Large intestine (tissue), 3 donors: ENCODE data around the gene COL5A3. TPM values are rescaled to one million over a fixed set of nuclear protein-coding genes. Genes with fewer than 3 reads are reported as not detected.
"Not testable (repeated sequence)": the region's sequence is repeated elsewhere in the genome, so short reads cannot be mapped to it uniquely, and the experiment has no call there.

Experiments
- DNase-seq, 2 donors: peaks; one replicate each; pipeline versions ENCODE4 v3.0.0 to v3.0.0-alpha.2; 2013
- H3K27ac ChIP-seq: one replicate; pipeline ENCODE4 v1.5.1; 2013; ENCODE audit warnings: low read length
- H3K27me3 ChIP-seq: 2 replicates; pipeline ENCODE4 v1.6.1; 2013; ENCODE audit warnings: low read length; ENCODE audit not compliant: control insufficient read depth, insufficient read depth
- H3K36me3 ChIP-seq: 2 replicates; pipeline ENCODE4 v1.6.1; 2013; ENCODE audit warnings: low read length; ENCODE audit not compliant: control insufficient read depth, insufficient read depth
- H3K4me1 ChIP-seq: one replicate; pipeline ENCODE4 v1.6.1; 2013; ENCODE audit warnings: low read length; ENCODE audit not compliant: control insufficient read depth, insufficient read depth
- H3K4me3 ChIP-seq: one replicate; pipeline ENCODE4 v1.5.1; 2013; ENCODE audit warnings: low read length
- H3K9me3 ChIP-seq: one replicate; pipeline ENCODE4 v1.6.1; 2013; ENCODE audit warnings: mild to moderate bottlenecking, low read depth, low read length, moderate library complexity; ENCODE audit not compliant: control insufficient read depth
- WGBS: methylation state at CpG from one replicate; pipeline ENCODE4 v1.1.5; 2013; ENCODE audit warnings: low lambda C conversion rate; ENCODE audit not compliant: insufficient coverage; 5-methylcytosine and 5-hydroxymethylcytosine counted together
- polyA plus RNA-seq: library from polyadenylated mRNA; unstranded; fragments of 120-200 nt; gene quantifications from one replicate; pipeline ENCODE4 v1.2.1, GENCODE V29; 2013

The COL5A3 gene
- polyA plus RNA-seq, 1 donor = 5.6 TPM

GRCh38 chr19:9958379-9958821 is 51.9 kb downstream of the COL5A3 start:
- H3K4me1 ChIP-seq = no peaks in the 10 kb centered on the region
- H3K27me3 ChIP-seq = no peaks in the 10 kb centered on the region
- no peak overlapping the region for H3K27ac ChIP-seq
- H3K36me3 ChIP-seq = no peaks in the 10 kb centered on the region
- no CpG with 5 or more reads among the region's 1 CpG for WGBS
- no peak overlapping the region for H3K4me3 ChIP-seq
- DNase-seq = no peak
- no peaks in the 10 kb centered on the region for H3K9me3 ChIP-seq

GRCh38 chr19:9956956-9957355 is 53.3 kb downstream of the COL5A3 start:
- H3K4me3 ChIP-seq = no peak overlapping the region
- no peaks in the 10 kb centered on the region for H3K9me3 ChIP-seq
- 83% methylated on average over 1 of the region's 3 CpGs for WGBS
- no peaks in the 10 kb centered on the region for H3K27me3 ChIP-seq
- DNase-seq = no peak
- no peaks in the 10 kb centered on the region for H3K36me3 ChIP-seq
- no peaks in the 10 kb centered on the region for H3K4me1 ChIP-seq
- no peak overlapping the region for H3K27ac ChIP-seq

DNA sequence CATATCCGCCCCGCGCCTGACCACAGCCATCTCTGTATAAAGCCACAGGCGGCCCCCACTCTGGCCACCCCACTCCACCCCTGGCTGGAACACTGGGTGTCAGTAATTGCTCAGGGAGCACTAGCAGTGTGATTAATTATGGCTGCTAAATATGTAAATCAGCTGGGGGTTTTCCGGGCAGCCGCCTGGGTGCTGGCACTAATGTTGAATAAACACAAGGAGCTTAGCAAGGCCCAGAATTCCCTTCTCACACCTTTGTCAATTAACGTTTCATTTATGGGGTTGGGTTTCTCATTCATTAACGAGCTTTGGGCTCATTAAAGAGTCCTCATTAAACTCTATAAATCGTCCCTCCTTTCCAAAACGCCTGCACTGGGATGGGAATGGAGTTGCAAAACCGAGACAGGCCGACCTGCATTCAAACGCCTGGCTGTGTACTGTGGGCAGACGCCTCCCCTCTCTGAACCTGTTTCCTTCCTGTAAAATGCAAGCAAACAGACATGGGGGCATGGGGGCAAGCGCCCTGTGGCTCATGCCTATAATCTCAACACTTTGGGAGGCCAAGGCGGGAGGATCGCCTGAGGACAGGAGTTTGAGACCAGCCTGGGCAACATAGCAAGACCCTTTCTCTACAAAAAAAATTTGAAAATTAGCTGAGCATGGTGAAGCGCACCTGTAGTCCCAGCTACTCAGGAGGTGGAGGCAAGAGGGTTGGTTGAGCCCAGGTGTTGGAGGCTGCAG is 56.3 kb downstream of the COL5A3 start:
- no peaks in the 10 kb centered on the region for H3K4me1 ChIP-seq
- no peaks in the 10 kb centered on the region for H3K36me3 ChIP-seq
- DNase-seq = no peak
- whole genome bisulfite sequencing = no CpG with 5 or more reads among the region's 18 CpGs
- H3K9me3 ChIP-seq = no peaks in the 10 kb centered on the region
- H3K4me3 ChIP-seq = no peak overlapping the region
- no peak overlapping the region for H3K27ac ChIP-seq
- H3K27me3 ChIP-seq = no peaks in the 10 kb centered on the region

- Histone ChIP-seq H3K27ac (no peak overlapping the region), H3K36me3 (no peaks in the 10 kb centered on the region), H3K4me3 (no peak overlapping the region), H3K9me3 (no peaks in the 10 kb centered on the region), H3K27me3 (no peaks in the 10 kb centered on the region), H3K4me1 (no peaks in the 10 kb centered on the region)
- DNase-seq = no peak
- WGBS = no CpG with 5 or more reads among the region's 5 CpGs
Observed at GRCh38 chr19:9952276-9952675, 58.0 kb downstream of the COL5A3 start.

DNA sequence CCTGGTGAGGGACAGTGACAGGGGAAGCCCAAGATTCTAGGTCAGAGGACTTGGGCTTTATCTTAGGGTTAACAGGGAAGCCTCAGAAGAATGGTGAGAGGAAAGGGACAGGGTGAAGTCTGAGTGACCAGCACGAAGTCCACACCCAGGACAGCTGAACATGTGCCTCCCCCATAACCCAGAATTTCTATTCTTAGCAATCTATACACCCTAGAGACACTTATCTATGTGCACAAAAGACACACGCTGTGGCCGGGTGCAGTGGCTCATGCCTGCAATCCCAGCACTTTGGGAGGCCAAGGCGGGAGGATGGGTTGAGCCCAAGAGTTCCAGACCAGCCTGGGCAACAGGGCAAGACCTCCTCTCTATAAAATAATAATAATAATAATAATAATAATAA is 62.9 kb downstream of the COL5A3 start:
- DNase-seq = no peak
- no peak overlapping the region for H3K27ac ChIP-seq
- no CpG with 5 or more reads among the region's 4 CpGs for WGBS
- no peaks in the 10 kb centered on the region for H3K4me1 ChIP-seq
- no peaks in the 10 kb centered on the region for H3K36me3 ChIP-seq
- H3K27me3 ChIP-seq = no peaks in the 10 kb centered on the region
- H3K4me3 ChIP-seq = no peak overlapping the region
- no peaks in the 10 kb centered on the region for H3K9me3 ChIP-seq

- not testable (repeated sequence) for H3K4me1 ChIP-seq, H3K36me3 ChIP-seq, DNase-seq, H3K27ac ChIP-seq, H3K4me3 ChIP-seq, H3K9me3 ChIP-seq, H3K27me3 ChIP-seq
- WGBS = 100% methylated on average over 1 of the region's 7 CpGs
Observed at GRCh38 chr19:9946528-9947125, 63.7 kb downstream of the COL5A3 start.

DNA sequence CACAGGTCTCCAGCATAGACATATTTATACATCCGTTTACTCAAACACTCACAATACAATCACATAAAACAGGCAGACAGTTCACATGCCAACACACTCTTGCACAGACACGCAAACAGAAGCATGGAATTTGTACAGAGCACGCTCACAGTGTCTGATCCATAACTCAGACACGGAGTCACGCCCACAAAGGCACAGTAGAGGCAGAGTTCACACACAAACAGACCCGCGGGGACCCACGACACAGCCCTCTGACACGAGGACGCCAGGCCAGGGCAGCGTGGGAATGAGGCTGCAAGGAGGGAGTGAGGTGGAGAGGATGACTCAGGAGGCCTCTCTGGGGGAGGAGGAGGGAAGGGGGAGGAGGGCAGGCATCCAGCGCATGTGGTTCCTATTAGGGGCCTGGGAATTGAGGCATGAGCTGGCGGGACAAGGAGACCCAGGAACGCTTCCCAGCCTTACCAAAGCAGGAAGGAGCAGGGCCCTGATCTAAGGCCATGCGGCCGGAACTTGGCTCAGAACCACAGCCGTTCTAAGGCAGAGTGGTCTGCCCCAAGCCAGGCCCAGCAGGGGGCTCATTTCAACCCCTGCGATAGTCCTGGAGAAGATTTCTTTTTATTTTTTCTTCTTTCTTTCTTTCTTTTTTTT is 64.9 kb downstream of the COL5A3 start:
- Histone ChIP-seq H3K4me3 (no peak overlapping the region), H3K27ac (no peak overlapping the region)
- WGBS = no CpG with 5 or more reads among the region's 18 CpGs

GRCh38 chr19:9943744-9944143 is 66.6 kb downstream of the COL5A3 start:
- Histone ChIP-seq H3K36me3 (no peaks in the 10 kb centered on the region), H3K4me1 (no peaks in the 10 kb centered on the region), H3K4me3 (no peak overlapping the region), H3K9me3 (no peaks in the 10 kb centered on the region), H3K27me3 (peaks cover 2% of the 10 kb centered on the region), H3K27ac (no peak overlapping the region)
- no peak for DNase-seq
- 60% methylated on average over 1 of the region's 6 CpGs for WGBS

More for the DNA sequence above, 64.9 kb downstream of the COL5A3 start:
- Histone ChIP-seq H3K4me1 (no peaks in the 10 kb centered on the region), H3K36me3 (no peaks in the 10 kb centered on the region), H3K27me3 (peaks cover 2% of the 10 kb centered on the region), H3K9me3 (no peaks in the 10 kb centered on the region)
- peak; percentile 32 to 51 for DNase-seq

DNA sequence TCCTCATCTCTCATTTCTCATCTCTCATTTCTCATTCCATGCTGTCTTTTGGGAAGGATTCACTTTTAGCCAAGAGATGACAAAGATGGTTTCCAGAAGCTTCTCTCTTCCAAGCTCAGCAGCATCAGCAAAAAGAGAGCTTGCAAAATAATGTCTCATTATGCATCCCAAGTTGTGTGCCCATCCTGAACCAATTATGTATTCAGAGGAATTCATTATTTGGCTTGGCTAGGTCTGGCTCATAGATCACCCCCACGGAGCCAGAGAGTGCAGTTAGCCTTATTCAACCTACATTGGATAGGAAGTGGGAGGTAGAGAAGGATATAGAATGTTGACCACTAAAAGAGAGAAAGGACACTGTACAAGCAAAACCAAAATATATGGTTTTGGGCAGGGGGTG is 68.6 kb downstream of the COL5A3 start:
- Histone ChIP-seq H3K27me3 (peaks cover 18% of the 10 kb centered on the region), H3K9me3 (no peaks in the 10 kb centered on the region), H3K27ac (no peak overlapping the region), H3K4me3 (no peak overlapping the region), H3K36me3 (no peaks in the 10 kb centered on the region), H3K4me1 (peaks cover 3% of the 10 kb centered on the region)
- no CpG with 5 or more reads among the region's 1 CpG for WGBS
- DNase-seq = no peak

DNA sequence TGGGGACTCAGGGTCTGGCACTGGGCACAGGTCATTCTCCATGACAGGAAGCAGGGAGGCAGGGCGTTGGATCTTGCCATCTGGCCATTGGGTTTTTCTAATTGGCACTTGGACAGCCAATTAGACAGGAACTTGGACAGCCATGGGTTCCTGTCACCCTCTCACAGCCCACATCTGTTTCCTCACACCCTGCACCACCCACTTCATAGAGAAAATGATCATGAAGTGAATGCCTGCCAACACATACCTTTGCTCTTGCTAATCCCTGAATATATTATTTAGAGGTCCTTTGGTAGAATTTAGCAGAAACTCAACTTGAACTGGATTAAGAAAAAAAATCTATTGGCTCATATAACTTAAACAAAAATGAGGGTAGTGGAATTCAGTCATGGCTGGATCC is 69.1 kb downstream of the COL5A3 start:
- Histone ChIP-seq H3K4me1 (peaks cover 3% of the 10 kb centered on the region), H3K36me3 (no peaks in the 10 kb centered on the region), H3K4me3 (no peak overlapping the region), H3K9me3 (no peaks in the 10 kb centered on the region), H3K27ac (no peak overlapping the region), H3K27me3 (peaks cover 20% of the 10 kb centered on the region)
- no peak for DNase-seq
- WGBS = no CpG with 5 or more reads among the region's 1 CpG
